CD4-positive, alpha-beta memory T cell (primary cell): ENCODE results near the gene SLC17A8. TPM values are rescaled to one million over a fixed set of nuclear protein-coding genes. Genes with fewer than 3 reads are reported as not detected.
A peak's percentile ranks its signal among the peaks of the same experiment; 100 is the strongest.
"Not testable (repeated sequence)": the region's sequence is repeated elsewhere in the genome, so short reads cannot be mapped to it uniquely, and the experiment has no call there.

Source experiments
- CTCF ChIA-PET: fragments of 350-600 bp; sonication (Branson Sonifier 250); formaldehyde crosslinking; loops from one replicate; lab custom pipeline; 2021; ENCODE audit warnings: inconsistent platforms; ENCODE audit not compliant: partially characterized antibody; lab: Charles Lee
- POLR2A ChIA-PET: fragments of 350-600 bp; sonication (Branson Sonifier 250); formaldehyde crosslinking; loops from one replicate; lab custom pipeline; 2021; ENCODE audit not compliant: partially characterized antibody; lab: Charles Lee
- DNase-seq, 5 donors: peaks; one replicate each; pipeline versions ENCODE4 v3.0.0 to v3.0.0-alpha.2; 2020 to 2022; ENCODE audit warnings: mixed read lengths in 1 of 5
- H3K27ac ChIP-seq: one replicate; pipeline ENCODE4 v1.7.0; 2013; ENCODE audit warnings: low read depth, low read length
- H3K27me3 ChIP-seq: 2 replicates; pipeline ENCODE4 v1.7.0; 2013; ENCODE audit warnings: mild to moderate bottlenecking, low read length, moderate library complexity; ENCODE audit not compliant: insufficient read depth
- H3K36me3 ChIP-seq: 2 replicates; pipeline ENCODE4 v1.7.0; 2013; ENCODE audit warnings: mild to moderate bottlenecking, low read length, moderate library complexity; ENCODE audit not compliant: insufficient read depth
- H3K4me1 ChIP-seq: 2 replicates; pipeline ENCODE4 v1.7.0; 2013; ENCODE audit warnings: mild to moderate bottlenecking, low read length, moderate library complexity; ENCODE audit not compliant: insufficient read depth
- H3K4me3 ChIP-seq, 2 donors: one replicate each; pipeline ENCODE4 v1.7.0; 2013; ENCODE audit warnings: low read length in 2 of 2, mild to moderate bottlenecking in 1 of 2
- H3K9me3 ChIP-seq, 2 donors: one replicate each; pipeline ENCODE4 v1.7.0; 2013; ENCODE audit warnings: low read length in 2 of 2, control low read depth in 1 of 2; ENCODE audit not compliant: control insufficient read depth in 1 of 2
- H3K27ac Mint-ChIP-seq, 7 donors: one replicate each; pipeline ENCODE4 v1.8.0; 2020 to 2021; ENCODE audit warnings: mixed read lengths in 7 of 7, mild to moderate bottlenecking in 6 of 7, inconsistent platforms in 3 of 7, moderate library complexity in 3 of 7
- H3K27me3 Mint-ChIP-seq, 2 donors: one replicate each; pipeline ENCODE4 v1.8.0; 2020 to 2021; ENCODE audit warnings: mixed read lengths in 2 of 2
- H3K36me3 Mint-ChIP-seq, 2 donors: one replicate each; pipeline ENCODE4 v1.8.0; 2020 to 2021; ENCODE audit warnings: mixed read lengths in 2 of 2, inconsistent platforms in 1 of 2, mild to moderate bottlenecking in 1 of 2
- H3K4me1 Mint-ChIP-seq, 4 donors: one replicate each; pipeline ENCODE4 v1.8.0; 2020 to 2021; ENCODE audit warnings: mixed read lengths in 4 of 4, mild to moderate bottlenecking in 1 of 4
- H3K4me3 Mint-ChIP-seq, 8 donors: one replicate each; pipeline ENCODE4 v1.8.0; 2020 to 2021; ENCODE audit warnings: mixed read lengths in 8 of 8, mild to moderate bottlenecking in 7 of 8, moderate library complexity in 6 of 8, inconsistent platforms in 3 of 8
- H3K9me3 Mint-ChIP-seq, 8 donors: one replicate each; pipeline ENCODE4 v1.8.0; 2020 to 2021; ENCODE audit warnings: mixed read lengths in 8 of 8, mild to moderate bottlenecking in 5 of 8, inconsistent platforms in 3 of 8, moderate library complexity in 1 of 8
- intact Hi-C: fragments of 100-400 bp; cut with micrococcal nuclease; formaldehyde crosslinking; loops from one replicate; pipeline ENCODE4 v1.15.1; 2023
- polyA plus RNA-seq, 2 donors: library from polyadenylated mRNA; unstranded; fragments of 300-500 nt; fragmentation: Illumina TruSeq; gene quantifications; one replicate each; pipeline ENCODE4 v1.2.3, GENCODE V29; 2021
- total RNA-seq, 2 experiments: library from RNA; stranded (reverse); gene quantifications; one replicate each; pipeline ENCODE4 v1.2.3, GENCODE V29; 2021

Gene SLC17A8
- not detected for total RNA-seq
- not detected for polyA plus RNA-seq

DNA sequence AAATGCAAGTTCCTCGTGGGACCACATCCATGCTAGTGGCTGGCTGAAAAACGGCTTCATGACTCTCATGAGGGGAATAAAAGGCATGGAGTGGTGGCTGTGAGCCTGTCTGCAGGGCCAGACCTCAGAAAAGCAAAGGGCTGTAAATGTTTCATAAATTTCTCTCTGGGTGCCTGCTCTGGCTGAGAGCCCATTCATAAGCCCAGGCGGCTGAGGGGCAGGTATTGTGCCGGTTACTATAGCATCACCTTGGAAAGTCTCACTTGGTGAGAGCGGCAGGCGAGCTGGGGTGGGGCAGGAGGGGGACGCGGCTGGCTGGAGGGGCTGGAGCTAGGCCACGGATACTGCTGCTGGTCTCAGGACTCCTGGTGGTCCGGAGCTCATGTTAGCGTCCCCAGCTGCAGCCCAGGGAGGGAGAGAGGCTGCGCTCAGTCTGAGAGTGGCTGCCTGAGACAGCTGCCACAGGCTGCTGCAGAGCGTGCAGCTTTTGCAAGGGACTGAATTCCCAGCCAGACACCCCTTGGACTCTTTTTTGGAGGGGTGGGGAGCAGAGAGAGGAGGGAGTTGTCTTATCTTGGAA, at the start of gene SLC17A8:
TSS of gene SLC17A8 (plus strand) at position 431 of the 580 bp plus-strand sequence. CDS start 318 bp downstream, outside the sequence.
- Histone ChIP-seq H3K27ac (no peak within 1 kb of the TSS), H3K36me3 (no peaks in the 10 kb centered on the region), H3K9me3 (no peaks in the 10 kb centered on the region), H3K27me3 (peaks cover 4% of the 10 kb centered on the region), H3K4me1 (no peaks in the 10 kb centered on the region), H3K4me3 (no peak within 1 kb of the TSS)
- CTCF ChIA-PET: no interaction called here
- Mint-ChIP-seq H3K9me3 (no peaks in the 10 kb centered on the region), H3K27ac (no peak within 1 kb of the TSS), H3K36me3 (no peaks in the 10 kb centered on the region), H3K4me3 (no peak within 1 kb of the TSS), H3K4me1 (no peaks in the 10 kb centered on the region), H3K27me3 (peaks cover 10 to 14% of the 10 kb centered on the region in 2 donors)
- intact Hi-C loops: no loop called here
- DNase-seq: no peak
- POLR2A ChIA-PET: no interaction called here

GRCh38 chr12:100308138-100308537, 48.7 kb upstream of the SLC17A8 start:
- Mint-ChIP-seq H3K36me3 (peaks cover 47 to 52% of the 10 kb centered on the region in 2 donors), H3K27ac (peak overlapping the region in 1 of 7 donors; percentile 59), H3K9me3 (peaks cover 0 to 14% (median 5%) of the 10 kb centered on the region in 8 donors)
- H3K27me3 ChIP-seq, H3K27ac ChIP-seq, H3K4me3 Mint-ChIP-seq, DNase-seq, H3K27me3 Mint-ChIP-seq, H3K9me3 ChIP-seq, H3K4me1 ChIP-seq, H3K4me3 ChIP-seq, POLR2A ChIA-PET, H3K36me3 ChIP-seq, intact Hi-C loops, CTCF ChIA-PET, H3K4me1 Mint-ChIP-seq: not testable (repeated sequence)

- intact Hi-C loops: no loop called here
- Mint-ChIP-seq H3K4me1 (peaks cover 0 to 4% (median 0%) of the 10 kb centered on the region in 4 donors), H3K36me3 (peaks cover 37 to 39% of the 10 kb centered on the region in 2 donors), H3K4me3 (no peak overlapping the region), H3K9me3 (peaks cover 0 to 4% (median 0%) of the 10 kb centered on the region in 8 donors), H3K27me3 (no peaks in the 10 kb centered on the region), H3K27ac (no peak overlapping the region)
- Histone ChIP-seq H3K4me3 (no peak overlapping the region), H3K27ac (no peak overlapping the region), H3K9me3 (no peaks in the 10 kb centered on the region), H3K27me3 (no peaks in the 10 kb centered on the region), H3K4me1 (no peaks in the 10 kb centered on the region), H3K36me3 (peaks cover 7% of the 10 kb centered on the region)
- no peak for DNase-seq
- CTCF ChIA-PET: no interaction called here
- POLR2A ChIA-PET: interaction anchor here (0.7 kb wide), 1 partner anchor 69 kb away, joined by 3 read pairs; no protein-coding TSS in a partner anchor
Measured at GRCh38 chr12:100311317-100311716, 45.6 kb upstream of the SLC17A8 start.

GRCh38 chr12:100317371-100317770, 39.5 kb upstream of the SLC17A8 start:
- Mint-ChIP-seq H3K4me1 (peaks cover 0 to 4% (median under 1%) of the 10 kb centered on the region in 4 donors), H3K36me3 (peaks cover 31 to 42% of the 10 kb centered on the region in 2 donors), H3K9me3 (no peaks in the 10 kb centered on the region), H3K27me3 (no peaks in the 10 kb centered on the region), H3K4me3 (no peak overlapping the region), H3K27ac (no peak overlapping the region)
- no peak overlapping the region for H3K27ac ChIP-seq
- intact Hi-C loops: loop anchor here (2.0 kb wide), 1 partner anchor 17 kb away; no protein-coding TSS in a partner anchor
- ChIA-PET CTCF (no interaction called here), POLR2A (no interaction called here)
- H3K36me3 ChIP-seq: peaks cover 10% of the 10 kb centered on the region
- no peak for DNase-seq
- no peaks in the 10 kb centered on the region for H3K27me3 ChIP-seq
- no peaks in the 10 kb centered on the region for H3K4me1 ChIP-seq
- no peaks in the 10 kb centered on the region for H3K9me3 ChIP-seq
- H3K4me3 ChIP-seq: no peak overlapping the region

- no peak overlapping the region for H3K27ac ChIP-seq
- no peak overlapping the region for H3K4me3 ChIP-seq
- Mint-ChIP-seq H3K4me3 (no peak overlapping the region), H3K27me3 (no peaks in the 10 kb centered on the region), H3K4me1 (peaks cover 0 to 4% (median under 1%) of the 10 kb centered on the region in 4 donors), H3K36me3 (peaks cover 28 to 51% of the 10 kb centered on the region in 2 donors), H3K9me3 (no peaks in the 10 kb centered on the region), H3K27ac (no peak overlapping the region)
- ChIA-PET POLR2A (no interaction called here), CTCF (no interaction called here)
- H3K4me1 ChIP-seq: no peaks in the 10 kb centered on the region
- H3K27me3 ChIP-seq: no peaks in the 10 kb centered on the region
- no peak for DNase-seq
- intact Hi-C loops: no loop called here
- H3K9me3 ChIP-seq: no peaks in the 10 kb centered on the region
- peaks cover 3% of the 10 kb centered on the region for H3K36me3 ChIP-seq
Measured at GRCh38 chr12:100324498-100324897, 32.4 kb upstream of the SLC17A8 start.

- Histone ChIP-seq H3K9me3 (no peaks in the 10 kb centered on the region), H3K27ac (no peak overlapping the region), H3K4me1 (no peaks in the 10 kb centered on the region), H3K36me3 (peaks cover 8% of the 10 kb centered on the region), H3K27me3 (no peaks in the 10 kb centered on the region), H3K4me3 (no peak overlapping the region)
- no peak for DNase-seq
- H3K27ac Mint-ChIP-seq: no peak overlapping the region
- ChIA-PET CTCF (no interaction called here), POLR2A (interaction anchor here (1.5 kb wide), 1 partner anchor 60 kb away, joined by 4 read pairs; the partner anchor contains the start of genes DEPDC4 and SCYL2)
- H3K27me3 Mint-ChIP-seq: no peaks in the 10 kb centered on the region
- H3K4me1 Mint-ChIP-seq: peaks cover 0 to 3% (median under 1%) of the 10 kb centered on the region in 4 donors
- intact Hi-C loops: no loop called here
- H3K4me3 Mint-ChIP-seq: no peak overlapping the region
- peaks cover 36 to 56% of the 10 kb centered on the region in 2 donors for H3K36me3 Mint-ChIP-seq
- no peaks in the 10 kb centered on the region for H3K9me3 Mint-ChIP-seq
Measured at GRCh38 chr12:100326208-100326607, 30.7 kb upstream of the SLC17A8 start.

DNA sequence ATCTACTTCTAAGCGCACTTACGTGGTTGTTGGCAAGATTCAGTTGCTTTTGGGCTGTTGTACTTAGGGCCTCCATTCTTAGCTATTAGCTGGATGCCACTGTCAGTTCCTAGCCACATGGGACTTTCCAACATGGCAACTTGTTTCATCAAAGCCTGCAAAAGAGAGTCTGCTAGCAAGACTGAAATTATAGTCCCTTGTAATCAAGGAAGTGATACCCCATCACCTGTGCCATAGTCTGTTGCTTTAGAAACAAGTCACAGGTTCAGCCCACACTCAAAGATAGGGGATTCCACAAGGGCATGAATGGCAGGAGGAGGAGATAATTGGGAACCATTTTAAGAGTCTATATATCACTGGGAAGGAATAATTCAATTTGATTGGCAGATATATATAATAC, 27.1 kb upstream of the SLC17A8 start:
- ChIA-PET CTCF (no interaction called here), POLR2A (no interaction called here)
- intact Hi-C loops: no loop called here
- no peak overlapping the region for H3K4me3 Mint-ChIP-seq
- Histone ChIP-seq H3K4me3 (no peak overlapping the region), H3K9me3 (no peaks in the 10 kb centered on the region), H3K27ac (no peak overlapping the region), H3K27me3 (no peaks in the 10 kb centered on the region), H3K36me3 (peaks cover 24% of the 10 kb centered on the region), H3K4me1 (no peaks in the 10 kb centered on the region)
- H3K27ac Mint-ChIP-seq: peak overlapping the region in 1 of 7 donors; percentile 32
- H3K36me3 Mint-ChIP-seq: peaks cover 54 to 69% of the 10 kb centered on the region in 2 donors
- H3K27me3 Mint-ChIP-seq: no peaks in the 10 kb centered on the region
- H3K9me3 Mint-ChIP-seq: no peaks in the 10 kb centered on the region
- no peaks in the 10 kb centered on the region for H3K4me1 Mint-ChIP-seq
- DNase-seq: no peak
